GM10266 (cell line): Measurements from ENCODE around the gene ARHGEF40.
A peak's percentile ranks its signal among the peaks of the same experiment; 100 is the strongest.

Experiments
- DNase-seq: peaks from one replicate; pipeline ENCODE4 v3.0.0; 2012; ENCODE audit errors: extremely low spot score
- TF ChIP-seq, protein P1 (sequence below): IDR thresholded peaks from 2 replicates; pipeline ENCODE4 v1.5.1; 2012; ENCODE audit warnings: mild to moderate bottlenecking, low read depth; ENCODE audit not compliant: control insufficient read depth, insufficient read depth; ENCODE audit errors: missing control alignments

ARHGEF40 gene

DNA sequence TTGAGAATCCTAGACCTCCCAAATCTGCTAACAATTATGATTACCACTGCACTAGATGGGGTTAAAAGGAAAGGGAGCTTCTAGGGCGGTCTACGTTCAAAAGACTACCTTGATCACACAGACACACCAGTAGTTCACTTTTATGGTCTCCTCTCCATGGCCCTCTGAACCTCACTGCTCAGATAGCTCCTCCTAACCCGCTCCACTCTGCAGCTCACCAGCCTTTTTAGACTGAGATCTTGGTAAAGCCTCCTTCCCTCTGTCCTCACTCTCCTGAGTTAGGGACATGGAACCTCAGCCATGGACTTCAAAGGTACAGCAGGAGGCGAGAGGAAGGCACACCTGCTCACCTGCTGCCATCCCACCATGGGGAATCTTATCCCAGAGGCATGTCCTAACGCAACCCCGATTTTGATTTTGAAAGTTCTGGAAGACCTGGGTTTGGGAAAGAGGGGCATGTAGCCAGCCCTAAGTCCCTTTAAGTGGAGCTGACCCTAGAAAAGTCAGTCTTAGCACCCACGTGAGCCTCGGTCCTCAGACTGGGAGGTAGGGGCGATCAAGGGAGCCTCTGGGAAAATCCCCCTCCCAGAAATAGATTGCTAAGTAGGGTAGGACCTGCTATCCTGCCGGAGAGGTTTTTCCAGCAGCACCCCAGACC is 27.0 kb downstream of the ARHGEF40 start:
- peak; percentile 28 for DNase-seq
- TF ChIP-seq, protein P1, sequence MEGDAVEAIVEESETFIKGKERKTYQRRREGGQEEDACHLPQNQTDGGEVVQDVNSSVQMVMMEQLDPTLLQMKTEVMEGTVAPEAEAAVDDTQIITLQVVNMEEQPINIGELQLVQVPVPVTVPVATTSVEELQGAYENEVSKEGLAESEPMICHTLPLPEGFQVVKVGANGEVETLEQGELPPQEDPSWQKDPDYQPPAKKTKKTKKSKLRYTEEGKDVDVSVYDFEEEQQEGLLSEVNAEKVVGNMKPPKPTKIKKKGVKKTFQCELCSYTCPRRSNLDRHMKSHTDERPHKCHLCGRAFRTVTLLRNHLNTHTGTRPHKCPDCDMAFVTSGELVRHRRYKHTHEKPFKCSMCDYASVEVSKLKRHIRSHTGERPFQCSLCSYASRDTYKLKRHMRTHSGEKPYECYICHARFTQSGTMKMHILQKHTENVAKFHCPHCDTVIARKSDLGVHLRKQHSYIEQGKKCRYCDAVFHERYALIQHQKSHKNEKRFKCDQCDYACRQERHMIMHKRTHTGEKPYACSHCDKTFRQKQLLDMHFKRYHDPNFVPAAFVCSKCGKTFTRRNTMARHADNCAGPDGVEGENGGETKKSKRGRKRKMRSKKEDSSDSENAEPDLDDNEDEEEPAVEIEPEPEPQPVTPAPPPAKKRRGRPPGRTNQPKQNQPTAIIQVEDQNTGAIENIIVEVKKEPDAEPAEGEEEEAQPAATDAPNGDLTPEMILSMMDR = no peak

DNA sequence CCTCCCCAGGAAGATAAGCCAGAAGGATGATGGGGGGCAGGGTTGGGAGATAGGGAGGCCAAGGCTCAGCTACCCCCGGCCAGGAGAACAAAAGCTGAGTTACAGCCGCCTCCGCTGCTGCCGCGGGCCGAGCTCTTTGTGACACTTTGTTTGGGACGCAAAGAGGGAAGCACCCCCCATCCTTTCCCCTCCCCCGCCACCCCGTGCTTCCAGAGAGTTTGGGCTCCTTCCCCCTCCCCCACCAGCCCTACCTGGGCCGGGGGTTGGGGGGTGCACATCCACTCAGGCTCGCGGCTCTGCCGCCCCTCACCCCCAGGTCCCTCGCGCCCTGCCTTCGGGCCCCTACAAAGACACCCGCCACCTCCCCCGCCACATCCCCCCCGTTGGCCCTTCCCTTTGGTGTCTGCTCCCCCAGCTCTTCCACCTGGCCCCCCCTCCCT is 27.6 kb downstream of the ARHGEF40 start:
- peak; percentile 42 for DNase-seq
- TF ChIP-seq, protein P1 = no peak

DNA sequence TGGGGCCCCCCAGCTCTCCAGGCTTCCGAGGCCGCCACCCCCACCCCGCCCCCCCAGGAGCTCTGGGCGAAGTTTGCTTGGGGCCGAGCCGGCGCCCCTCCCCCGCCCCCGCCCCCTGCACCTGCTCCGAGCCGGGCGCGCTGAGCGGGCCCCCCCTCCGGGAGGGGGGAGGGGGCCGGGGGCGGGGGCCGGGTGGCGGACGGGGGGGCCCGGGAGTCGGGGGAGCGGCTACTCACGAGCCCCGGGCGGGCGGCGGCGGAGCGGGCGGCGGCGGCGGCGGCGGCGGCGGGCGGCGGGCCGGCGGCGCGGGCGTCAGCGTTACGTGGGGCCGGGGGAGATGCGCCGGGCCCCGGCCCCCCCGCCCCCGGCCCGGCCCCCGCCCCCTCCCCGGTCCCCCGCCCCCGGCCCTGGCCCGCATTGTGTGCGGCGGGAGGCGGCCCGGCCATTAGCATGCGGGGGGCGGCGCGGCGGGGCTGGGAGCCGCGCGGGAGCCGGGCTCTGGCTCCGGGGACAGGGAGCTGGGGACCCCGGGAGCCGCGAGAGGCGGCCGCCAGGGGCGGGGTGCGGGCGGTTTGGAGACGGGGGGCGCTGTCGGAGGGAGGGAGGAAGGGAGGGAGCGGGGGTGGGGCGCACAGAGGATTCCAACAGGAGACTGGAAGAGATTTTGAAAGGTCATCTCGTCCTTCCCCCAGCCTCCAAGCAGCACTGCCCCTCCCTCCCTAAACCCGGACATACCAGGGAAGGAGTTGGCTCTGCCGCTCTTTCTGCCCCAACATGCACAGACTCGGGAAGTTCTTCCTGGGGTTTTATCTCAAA is 28.2 kb downstream of the ARHGEF40 start, which contains the start of gene ZNF219:
Gene ZNF219 (minus strand): TSS at position 580 of the 816 bp plus-strand sequence. CDS start 5,064 bp downstream, outside the sequence.
- peak; percentile 73 for DNase-seq
- TF ChIP-seq, protein P1 = no peak

DNA sequence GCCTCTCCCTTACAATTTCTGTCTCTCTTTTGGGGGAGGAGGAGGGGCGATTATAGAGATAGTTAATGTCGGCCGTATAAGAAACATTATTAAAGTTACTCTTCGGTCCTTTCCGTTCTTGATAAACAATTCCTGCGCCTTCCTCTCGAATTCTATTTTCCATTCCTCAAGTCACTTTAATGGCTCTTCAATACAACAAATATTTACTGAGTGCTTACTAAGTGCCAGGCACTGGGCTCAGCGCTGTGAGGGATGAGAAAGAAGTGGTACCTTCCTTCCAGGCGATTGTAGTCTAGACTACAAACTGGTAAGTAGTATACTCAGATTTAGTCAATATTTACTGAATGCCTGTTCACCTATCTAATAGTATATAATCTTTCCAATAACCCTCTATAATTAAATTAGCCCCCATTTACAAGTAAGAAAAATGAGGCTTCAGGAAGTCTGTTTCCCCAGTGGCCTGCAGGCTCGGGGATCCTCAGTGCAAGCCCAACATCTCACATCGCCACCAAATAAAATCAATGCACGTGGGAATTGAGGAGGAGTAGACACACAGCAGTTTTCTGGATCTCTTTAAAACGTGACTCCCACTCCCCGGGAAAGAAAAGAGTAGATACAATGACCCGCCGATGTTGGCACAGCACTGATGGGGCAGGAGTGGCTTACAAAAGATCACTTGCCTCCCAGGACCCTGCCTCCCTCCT is 28.9 kb downstream of the ARHGEF40 start:
- peak; percentile 20 for DNase-seq
- TF ChIP-seq, protein P1 = no peak

DNA sequence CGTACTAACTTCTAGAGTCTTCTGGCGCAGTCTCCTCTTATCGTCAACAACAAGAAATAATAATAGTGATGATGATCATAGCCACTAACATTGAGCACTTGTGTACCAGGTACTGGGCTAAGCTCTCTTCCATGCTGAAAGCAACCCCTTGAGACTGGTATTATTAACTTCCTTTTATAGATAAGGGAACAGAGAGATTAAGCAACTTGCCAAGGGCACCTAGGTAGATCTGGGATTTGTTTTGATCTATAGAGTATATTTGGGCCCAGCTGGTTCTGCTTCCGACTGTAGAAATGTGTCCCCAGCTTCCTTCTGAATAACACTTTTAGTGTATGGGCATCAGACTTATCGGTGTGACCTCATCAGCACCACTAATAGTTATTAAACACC is 29.5 kb downstream of the ARHGEF40 start:
- TF ChIP-seq, protein P1 = no peak
- no peak for DNase-seq

DNA sequence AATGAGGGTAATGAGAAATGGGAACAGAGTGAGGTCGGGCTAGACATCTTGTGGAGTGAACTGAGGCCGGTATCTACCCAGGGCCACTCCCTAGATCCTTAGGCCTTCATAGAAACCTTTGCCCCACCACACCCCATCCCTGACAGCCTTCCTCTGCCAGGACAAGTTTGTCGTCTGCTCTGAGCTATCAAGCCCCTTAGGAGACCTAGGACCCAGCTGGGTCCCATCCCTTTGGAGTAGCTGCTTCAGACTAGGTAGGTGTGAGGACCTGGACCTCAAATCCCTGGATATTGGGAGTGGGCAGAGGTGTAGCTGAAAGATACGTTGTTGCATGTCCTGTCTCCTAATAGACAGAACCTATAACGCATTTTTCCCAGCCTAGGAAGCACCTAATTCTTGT is 30.8 kb downstream of the ARHGEF40 start, which contains the start of gene TMEM253:
Gene TMEM253 (plus strand): TSS at position 136 of the 400 bp plus-strand sequence. CDS start 278 bp downstream, outside the sequence.
- peak; percentile 8 for DNase-seq
- TF ChIP-seq, protein P1 = no peak
